ENCODE results near the gene RPL36A.

DNA sequence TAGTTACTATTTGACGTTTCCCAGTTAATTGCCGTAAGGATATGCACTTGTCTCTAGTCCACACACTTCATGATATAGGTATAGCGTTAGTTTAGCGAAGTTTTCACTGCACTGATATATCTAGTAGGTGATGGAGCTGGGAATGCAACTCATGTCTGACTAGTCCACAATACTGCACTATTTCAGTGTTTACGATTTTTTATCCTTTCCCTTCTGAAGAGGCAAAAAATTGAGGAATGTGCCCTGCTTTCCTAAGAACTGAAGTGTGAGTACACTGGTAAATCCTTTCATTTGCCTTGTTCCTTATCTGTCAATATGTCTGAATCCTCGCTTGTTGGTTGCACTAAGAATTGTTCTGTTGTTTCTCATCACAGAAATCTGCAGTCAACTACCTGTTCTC, 1.0 kb downstream of the RPL36A start:
- TF ChIP-seq, protein P1, sequence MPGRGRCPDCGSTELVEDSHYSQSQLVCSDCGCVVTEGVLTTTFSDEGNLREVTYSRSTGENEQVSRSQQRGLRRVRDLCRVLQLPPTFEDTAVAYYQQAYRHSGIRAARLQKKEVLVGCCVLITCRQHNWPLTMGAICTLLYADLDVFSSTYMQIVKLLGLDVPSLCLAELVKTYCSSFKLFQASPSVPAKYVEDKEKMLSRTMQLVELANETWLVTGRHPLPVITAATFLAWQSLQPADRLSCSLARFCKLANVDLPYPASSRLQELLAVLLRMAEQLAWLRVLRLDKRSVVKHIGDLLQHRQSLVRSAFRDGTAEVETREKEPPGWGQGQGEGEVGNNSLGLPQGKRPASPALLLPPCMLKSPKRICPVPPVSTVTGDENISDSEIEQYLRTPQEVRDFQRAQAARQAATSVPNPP (CRISPR knock-in tag; IDR thresholded peaks at IDR 0.05) = no peak
- TF ChIP-seq KMT2B (CRISPR knock-in tag; IDR thresholded peaks at IDR 0.05) (no peak), ZNF543 (CRISPR knock-in tag; IDR thresholded peaks at IDR 0.05) (no peak)
- TF ChIP-seq, protein P2, sequence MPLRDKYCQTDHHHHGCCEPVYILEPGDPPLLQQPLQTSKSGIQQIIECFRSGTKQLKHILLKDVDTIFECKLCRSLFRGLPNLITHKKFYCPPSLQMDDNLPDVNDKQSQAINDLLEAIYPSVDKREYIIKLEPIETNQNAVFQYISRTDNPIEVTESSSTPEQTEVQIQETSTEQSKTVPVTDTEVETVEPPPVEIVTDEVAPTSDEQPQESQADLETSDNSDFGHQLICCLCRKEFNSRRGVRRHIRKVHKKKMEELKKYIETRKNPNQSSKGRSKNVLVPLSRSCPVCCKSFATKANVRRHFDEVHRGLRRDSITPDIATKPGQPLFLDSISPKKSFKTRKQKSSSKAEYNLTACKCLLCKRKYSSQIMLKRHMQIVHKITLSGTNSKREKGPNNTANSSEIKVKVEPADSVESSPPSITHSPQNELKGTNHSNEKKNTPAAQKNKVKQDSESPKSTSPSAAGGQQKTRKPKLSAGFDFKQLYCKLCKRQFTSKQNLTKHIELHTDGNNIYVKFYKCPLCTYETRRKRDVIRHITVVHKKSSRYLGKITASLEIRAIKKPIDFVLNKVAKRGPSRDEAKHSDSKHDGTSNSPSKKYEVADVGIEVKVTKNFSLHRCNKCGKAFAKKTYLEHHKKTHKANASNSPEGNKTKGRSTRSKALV (CRISPR knock-in tag; IDR thresholded peaks at IDR 0.05) = no peak
- TF ChIP-seq, protein P3, sequence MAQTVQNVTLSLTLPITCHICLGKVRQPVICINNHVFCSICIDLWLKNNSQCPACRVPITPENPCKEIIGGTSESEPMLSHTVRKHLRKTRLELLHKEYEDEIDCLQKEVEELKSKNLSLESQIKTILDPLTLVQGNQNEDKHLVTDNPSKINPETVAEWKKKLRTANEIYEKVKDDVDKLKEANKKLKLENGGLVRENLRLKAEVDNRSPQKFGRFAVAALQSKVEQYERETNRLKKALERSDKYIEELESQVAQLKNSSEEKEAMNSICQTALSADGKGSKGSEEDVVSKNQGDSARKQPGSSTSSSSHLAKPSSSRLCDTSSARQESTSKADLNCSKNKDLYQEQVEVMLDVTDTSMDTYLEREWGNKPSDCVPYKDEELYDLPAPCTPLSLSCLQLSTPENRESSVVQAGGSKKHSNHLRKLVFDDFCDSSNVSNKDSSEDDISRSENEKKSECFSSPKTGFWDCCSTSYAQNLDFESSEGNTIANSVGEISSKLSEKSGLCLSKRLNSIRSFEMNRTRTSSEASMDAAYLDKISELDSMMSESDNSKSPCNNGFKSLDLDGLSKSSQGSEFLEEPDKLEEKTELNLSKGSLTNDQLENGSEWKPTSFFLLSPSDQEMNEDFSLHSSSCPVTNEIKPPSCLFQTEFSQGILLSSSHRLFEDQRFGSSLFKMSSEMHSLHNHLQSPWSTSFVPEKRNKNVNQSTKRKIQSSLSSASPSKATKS (CRISPR knock-in tag; IDR thresholded peaks at IDR 0.05) = no peak
